Motor neuron (in vitro differentiated cells): Measurements from ENCODE around the gene AK3. TPM values are rescaled to one million over a fixed set of nuclear protein-coding genes. Genes with fewer than 3 reads are reported as not detected.
"Not testable (repeated sequence)": the region's sequence is repeated elsewhere in the genome, so short reads cannot be mapped to it uniquely, and the experiment has no call there.

Source experiments
- ATAC-seq, 8 experiments: fragments of 200-7000 bp; cut with Tn5 transposase; replicated peaks in 6 of 8; 2 replicates each; pipeline ENCODE4 v1.8.0; 2021; ENCODE audit warnings: mild to moderate bottlenecking in 8 of 8, moderate library complexity in 8 of 8
- H3K27ac ChIP-seq, 2 donors: fragments of 250-450 bp; sonication (Bioruptor Pico); 2 replicates each; pipeline ENCODE4 v1.9.0; 2021; ENCODE audit warnings: antibody characterized with exemption in 2 of 2, mild to moderate bottlenecking in 2 of 2, moderate library complexity in 1 of 2
- H3K4me1 ChIP-seq, 2 donors: fragments of 250-450 bp; sonication (Bioruptor Pico); replicated peaks in 1 of 2; 2 replicates each; pipeline ENCODE4 v1.6.1; 2021; ENCODE audit warnings: antibody characterized with exemption in 2 of 2, mild to moderate bottlenecking in 2 of 2, moderate library complexity in 1 of 2
- H3K4me3 ChIP-seq, 5 donors: fragments of 250-450 bp; sonication (Bioruptor Pico); 2 replicates each; pipeline ENCODE4 v1.9.0; 2021; ENCODE audit warnings: antibody characterized with exemption in 5 of 5, mild to moderate bottlenecking in 5 of 5, moderate library complexity in 4 of 5
- WGBS, 10 experiments: fragments of 450-650 bp; shearing (Covaris generic); methylation state at CpG; one replicate each; pipeline ENCODE4 v1.0.0; 2022; 5-methylcytosine and 5-hydroxymethylcytosine counted together
- in situ Hi-C, 9 experiments: fragments of 400-800 bp; cut with MboI; loops; one replicate each; pipeline ENCODE4 v1.15.0; 2021; ENCODE audit warnings: low sequenced_read_pairs in 9 of 9, low pct_unique_long_range_greater_than_20kb in 2 of 9; ENCODE audit not compliant: unreplicated experiment in 9 of 9
- total RNA-seq, 8 experiments: library from RNA; unstranded; fragments of 300-600 nt; gene quantifications; 2 replicates each; pipeline versions ENCODE4 v1.2.3 to v1.2.4, GENCODE V29; 2022

The AK3 gene
- total RNA-seq, 8 experiments from 2014 or later: 29.0 to 99.5 (median 42.3) TPM

DNA sequence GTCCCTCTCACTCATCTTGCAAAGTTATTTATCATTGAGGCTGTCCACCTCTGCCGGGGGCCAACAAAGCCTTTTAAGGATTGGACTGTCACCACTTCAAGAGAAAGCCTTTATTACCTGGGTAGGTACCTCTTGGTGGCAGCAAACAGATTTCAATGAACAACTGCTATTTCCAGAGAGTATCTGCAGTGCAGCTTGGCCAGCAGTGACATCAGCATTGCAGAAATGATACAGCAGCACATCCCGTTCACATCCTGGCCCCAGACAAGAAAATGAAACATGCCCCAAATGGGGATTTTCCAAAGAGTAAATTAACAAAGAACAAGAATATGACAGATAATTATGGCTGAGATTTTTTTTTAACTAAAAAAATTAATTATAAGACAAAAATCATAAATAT is 72.4 kb downstream of the AK3 start:
- no peak overlapping the region for H3K4me3 ChIP-seq
- WGBS, 10 experiments: 14 to 100% (median 82%) methylated on average over 1 to 2 of the region's 2 CpGs
- in situ Hi-C loops: loop anchor here in 1 of 9 experiments (25.0 kb wide), 1 partner anchor 281 kb away; no protein-coding TSS in a partner anchor
- no peak for ATAC-seq
- no peak overlapping the region for H3K27ac ChIP-seq
- H3K4me1 ChIP-seq: peaks cover 22 to 32% of the 10 kb centered on the region in 2 donors

GRCh38 chr9:4667681-4668080 is 73.3 kb downstream of the AK3 start:
- in situ Hi-C loops: loop anchor here in 1 of 9 experiments (25.0 kb wide), 1 partner anchor 280 kb away; no protein-coding TSS in a partner anchor
- WGBS, 10 experiments: 86 to 100% (median 100%) methylated on average over 1 of the region's 1 CpG; no CpG with 5 or more reads in 3 of the 10 experiments
- ATAC-seq: no peak

DNA sequence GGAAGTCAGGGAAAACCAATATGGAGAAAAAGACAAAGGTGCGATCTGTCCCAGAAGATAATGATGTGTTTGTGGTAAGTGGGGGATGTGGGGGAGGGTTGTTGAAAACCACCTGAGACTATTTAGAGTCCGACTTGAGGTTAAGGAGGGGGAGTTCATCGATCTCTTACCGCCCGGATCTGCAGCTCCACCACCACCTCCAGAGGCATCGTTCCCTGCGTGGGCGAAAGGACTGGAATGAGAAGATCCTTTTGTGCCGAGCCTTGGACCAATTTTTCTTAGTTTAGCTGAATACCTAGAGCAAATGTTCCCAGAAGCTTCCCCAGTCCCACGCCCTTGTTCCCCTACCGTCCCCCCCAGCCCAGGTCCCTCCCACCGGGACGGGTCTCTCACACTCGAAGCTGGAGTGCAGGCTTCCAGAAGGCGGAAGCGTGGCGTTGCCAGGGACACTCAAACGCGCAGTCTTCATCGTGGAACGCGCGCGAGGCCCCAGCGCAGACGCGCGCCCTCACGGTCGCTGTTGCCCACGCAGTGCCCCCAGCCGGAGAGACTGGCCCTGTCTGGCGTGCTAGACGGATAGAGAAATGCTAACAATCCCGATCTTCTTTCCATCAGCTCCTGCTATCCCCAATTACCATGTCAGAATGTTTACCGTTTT is 74.8 kb downstream of the AK3 start, which contains the start of gene SPATA6L:
Gene SPATA6L, minus strand, starts transcription at position 439 of the 658 bp plus-strand sequence. Its CDS starts 230 bp downstream, at position 209.
- peak within 1 kb of the TSS; percentile 23 to 75 (median 54) for H3K4me3 ChIP-seq
- H3K4me1 ChIP-seq: peaks cover 30 to 40% of the 10 kb centered on the region in 2 donors
- WGBS, 10 experiments: 0 to 63% (median 14%) methylated on average over 1 to 17 of the region's 36 CpGs
- H3K27ac ChIP-seq: peak within 1 kb of the TSS in 1 of 2 donors; percentile 55
- in situ Hi-C loops: loop anchor here in 1 of 9 experiments (25.0 kb wide), 1 partner anchor 279 kb away; no protein-coding TSS in a partner anchor
- peak; percentile 40 to 66 (median 60) for ATAC-seq

More at GRCh38 chr9:4667681-4668080, 73.3 kb downstream of the AK3 start:
- Histone ChIP-seq H3K27ac (no peak overlapping the region), H3K4me1 (peaks cover 30 to 40% of the 10 kb centered on the region in 2 donors), H3K4me3 (no peak overlapping the region)

DNA sequence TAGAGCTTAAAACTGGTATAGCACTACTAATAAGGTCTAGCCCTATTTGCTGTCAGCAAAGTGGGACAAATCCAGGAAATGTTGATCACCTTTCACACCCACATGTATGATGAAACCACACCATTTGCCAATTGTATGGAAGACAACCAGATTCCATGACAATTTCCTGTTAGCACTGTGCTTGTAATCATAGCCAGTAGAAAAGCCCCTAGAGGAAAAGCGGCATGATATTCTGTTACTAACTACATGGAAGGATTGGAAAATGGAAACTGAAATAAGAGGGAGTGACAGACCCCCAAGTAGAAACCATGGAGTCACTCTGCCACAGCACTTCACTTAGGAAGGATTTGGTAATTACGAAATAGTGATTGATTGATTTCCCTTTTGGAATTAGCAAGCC is 75.6 kb downstream of the AK3 start:
- in situ Hi-C loops: loop anchor here in 1 of 9 experiments (25.0 kb wide), 1 partner anchor 278 kb away; no protein-coding TSS in a partner anchor
- 40 to 100% (median 90%) methylated on average over 1 to 2 of the region's 2 CpGs; no CpG with 5 or more reads in 3 of the 10 experiments for WGBS, 10 experiments
- peak in 1 of 8 experiments; percentile 7 for ATAC-seq
- Histone ChIP-seq H3K4me3 (peak overlapping the region in 4 of 5 donors; percentile 39 to 75 (median 64)), H3K4me1 (peaks cover 30 to 40% of the 10 kb centered on the region in 2 donors), H3K27ac (no peak overlapping the region)

GRCh38 chr9:4663956-4664355 is 77.0 kb downstream of the AK3 start:
- peaks cover 30 to 40% of the 10 kb centered on the region in 2 donors for H3K4me1 ChIP-seq
- no peak overlapping the region for H3K27ac ChIP-seq
- no peak for ATAC-seq
- H3K4me3 ChIP-seq: peak overlapping the region in 4 of 5 donors; percentile 3 to 75 (median 64)
- in situ Hi-C loops: loop anchor here in 1 of 9 experiments (25.0 kb wide), 1 partner anchor 277 kb away; no protein-coding TSS in a partner anchor
- 71 to 100% (median 89%) methylated on average over 1 to 3 of the region's 3 CpGs; no CpG with 5 or more reads in 1 of the 10 experiments for WGBS, 10 experiments

DNA sequence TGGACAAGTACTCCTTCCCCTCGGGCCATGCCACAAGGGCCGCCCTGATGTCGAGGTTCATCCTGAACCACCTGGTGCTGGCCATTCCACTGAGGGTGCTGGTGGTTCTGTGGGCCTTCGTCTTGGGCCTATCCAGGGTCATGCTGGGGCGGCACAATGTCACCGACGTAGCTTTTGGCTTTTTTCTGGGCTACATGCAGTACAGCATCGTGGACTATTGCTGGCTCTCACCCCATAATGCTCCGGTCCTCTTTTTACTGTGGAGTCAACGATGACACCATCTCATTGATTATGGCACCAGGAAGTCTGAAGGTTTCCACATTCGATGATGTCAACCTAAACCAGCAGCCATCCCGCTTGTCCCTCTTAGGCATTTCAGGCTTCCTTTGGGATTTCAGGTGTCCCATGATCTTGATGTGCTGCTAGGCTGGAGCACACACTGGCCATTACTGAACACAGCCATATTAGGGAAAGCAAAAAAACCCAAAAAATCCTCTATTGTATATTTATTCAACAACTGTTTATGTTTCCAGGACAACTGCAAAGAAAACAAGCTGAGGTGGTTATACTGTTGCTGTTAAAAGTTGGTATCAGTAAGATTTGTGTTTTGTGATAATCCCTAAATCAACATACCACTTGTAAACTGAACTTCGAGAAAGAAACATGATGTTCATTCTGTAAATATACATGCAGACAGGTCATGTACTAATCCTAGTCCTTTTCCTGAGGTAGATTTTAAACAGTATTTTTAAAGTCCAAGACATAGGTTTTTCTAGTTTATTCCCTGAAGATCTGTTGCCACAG is 77.8 kb downstream of the AK3 start:
- H3K4me3 ChIP-seq: peak overlapping the region; percentile 54 to 96 (median 75)
- peak in 6 of 8 experiments; percentile 1 to 51 (median 43) for ATAC-seq
- in situ Hi-C loops: loop anchor here in 1 of 9 experiments (25.0 kb wide), 1 partner anchor 276 kb away; no protein-coding TSS in a partner anchor
- H3K27ac ChIP-seq: peak overlapping the region in 1 of 2 donors; percentile 66
- 28 to 80% (median 74%) methylated on average over 1 to 12 of the region's 13 CpGs; no CpG with 5 or more reads in 2 of the 10 experiments for WGBS, 10 experiments
- peaks cover 30 to 40% of the 10 kb centered on the region in 2 donors for H3K4me1 ChIP-seq

- WGBS, 10 experiments: 0 to 40% (median 0%) methylated on average over 1 to 9 of the region's 70 CpGs; no CpG with 5 or more reads in 5 of the 10 experiments
- Histone ChIP-seq H3K27ac (peak within 1 kb of the TSS; percentile 5 to 66), H3K4me3 (peak within 1 kb of the TSS; percentile 54 to 96 (median 75)), H3K4me1 (peaks cover 30 to 40% of the 10 kb centered on the region in 2 donors)
- peak; percentile 84 to 95 (median 88) for ATAC-seq
- in situ Hi-C loops: loop anchor here in 1 of 9 experiments (25.0 kb wide), 1 partner anchor 275 kb away; no protein-coding TSS in a partner anchor
Observed at GRCh38 chr9:4662108-4662988, 78.7 kb downstream of the AK3 start, which contains the start of gene PLPP6. PLPP6 (plus strand) TSS chr9:4662294; CDS start chr9:4662376, 82 bp downstream.

- peak overlapping the region; percentile 54 to 96 (median 75) for H3K4me3 ChIP-seq
Observed at GRCh38 chr9:4661611-4662010, 79.4 kb downstream of the AK3 start.

DNA sequence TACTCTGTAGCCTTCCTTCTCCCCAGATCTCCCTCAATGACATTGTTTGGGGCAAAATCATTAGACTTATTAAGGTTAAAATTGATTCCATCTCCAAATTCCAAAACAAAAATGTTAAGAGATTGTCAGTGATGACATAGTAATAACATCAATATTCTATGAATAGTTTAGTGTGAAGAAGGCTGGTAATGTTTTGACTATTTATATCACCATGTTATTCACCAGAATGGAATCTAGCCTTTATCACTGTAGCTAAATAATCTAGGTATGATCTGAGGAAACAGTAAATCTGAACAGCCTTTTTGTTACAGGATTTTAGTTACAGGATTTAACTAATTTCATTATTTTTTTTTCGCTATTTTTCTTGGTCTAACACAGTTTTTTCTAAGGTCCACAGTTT is 79.8 kb downstream of the AK3 start:
- H3K4me3 ChIP-seq: no peak overlapping the region
- no peak for ATAC-seq
- H3K4me1 ChIP-seq: peaks cover 30 to 34% of the 10 kb centered on the region in 2 donors
- 69 to 100% (median 100%) methylated on average over 1 of the region's 1 CpG; no CpG with 5 or more reads in 1 of the 10 experiments for WGBS, 10 experiments
- in situ Hi-C loops: loop anchor here in 1 of 9 experiments (25.0 kb wide), 1 partner anchor 274 kb away; no protein-coding TSS in a partner anchor
- H3K27ac ChIP-seq: no peak overlapping the region

More at GRCh38 chr9:4661611-4662010, 79.4 kb downstream of the AK3 start:
- peaks cover 30 to 37% of the 10 kb centered on the region in 2 donors for H3K4me1 ChIP-seq
- in situ Hi-C loops: loop anchor here in 1 of 9 experiments (25.0 kb wide), 1 partner anchor 274 kb away; no protein-coding TSS in a partner anchor
- no peak overlapping the region for H3K27ac ChIP-seq
- ATAC-seq: no peak
- 0 to 36% (median 17%) methylated on average over 2 to 4 of the region's 5 CpGs; no CpG with 5 or more reads in 1 of the 10 experiments for WGBS, 10 experiments

DNA sequence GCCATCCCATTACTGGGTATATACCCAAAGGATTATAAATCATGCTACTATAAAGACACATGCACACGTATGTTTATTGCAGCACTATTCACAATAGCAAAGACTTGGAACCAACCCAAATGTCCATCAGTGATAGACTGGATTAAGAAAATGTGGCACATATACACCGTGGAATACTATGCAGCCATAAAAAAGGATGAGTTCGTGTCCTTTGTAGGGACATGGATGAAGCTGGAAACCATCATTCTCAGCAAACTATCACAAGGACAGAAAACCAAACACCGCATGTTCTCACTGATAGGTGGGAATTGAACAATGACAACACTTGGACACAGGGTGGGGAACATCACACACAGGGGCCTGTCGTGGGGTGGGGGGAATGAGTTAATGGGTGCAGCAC is 80.3 kb downstream of the AK3 start:
- in situ Hi-C loops: loop anchor here in 1 of 9 experiments (25.0 kb wide), 1 partner anchor 273 kb away; no protein-coding TSS in a partner anchor
- peaks cover 27 to 29% of the 10 kb centered on the region in 2 donors for H3K4me1 ChIP-seq

More for the DNA sequence above, 80.3 kb downstream of the AK3 start:
- ATAC-seq, H3K27ac ChIP-seq, H3K4me3 ChIP-seq: not testable (repeated sequence)
- WGBS, 10 experiments: 60 to 100% methylated on average over 1 of the region's 5 CpGs; no CpG with 5 or more reads in 8 of the 10 experiments
